HEK293 (cell line): ENCODE results near the gene DHX16.

Experiments
- CTCF ChIA-PET: fragments of 350-600 bp; formaldehyde crosslinking; extraction: SDS; loops from one replicate; lab custom pipeline; 2021; ENCODE audit warnings: antibody characterized with exemption; lab: Yijun Ruan, JAX
- POLR2A ChIA-PET: fragments of 300-600 bp; formaldehyde crosslinking; extraction: SDS; loops from one replicate; lab custom pipeline; 2020; ENCODE audit warnings: antibody characterized with exemption, inconsistent platforms; lab: Yijun Ruan, JAX
- H3K27ac ChIP-seq: fragments of 200-500 bp; sonication (Bioruptor generic); 2 replicates; pipeline ENCODE4 v1.5.1; 2014; ENCODE audit warnings: low read depth, low read length, control low read depth, inconsistent platforms; ENCODE audit errors: extremely low read depth
- H3K36me3 ChIP-seq, 2 experiments: fragments of 200-500 bp in 1 of 2; sonication (Bioruptor generic) in 1 of 2; 1 replicate in 1 of 2; 2 replicates in 1 of 2; pipeline ENCODE4 v1.5.1; 2014 to 2017; ENCODE audit warnings: inconsistent platforms in 2 of 2, low read length in 2 of 2; ENCODE audit not compliant: control insufficient read depth in 2 of 2, insufficient read depth in 1 of 2
- H3K4me1 ChIP-seq: fragments of 200-500 bp; sonication (Bioruptor generic); 2 replicates; pipeline ENCODE4 v1.5.1; 2014; ENCODE audit warnings: mild to moderate bottlenecking, low read length, inconsistent platforms; ENCODE audit not compliant: control insufficient read depth, insufficient read depth
- H3K4me3 ChIP-seq: 2 replicates; pipeline ENCODE4 v1.5.1; 2011; ENCODE audit warnings: low read depth, mild to moderate bottlenecking, control low read depth, low read length, moderate library complexity
- H3K9me3 ChIP-seq: fragments of 200-500 bp; sonication (Bioruptor generic); 2 replicates; pipeline ENCODE4 v1.5.1; 2014; ENCODE audit warnings: low read depth, low read length, inconsistent platforms; ENCODE audit not compliant: control insufficient read depth, insufficient read depth
- WT1 ChIP-seq: fragments of 450-650 bp; formaldehyde crosslinking; IDR thresholded peaks from 2 replicates; pipeline ENCODE4 v1.5.1; 2016; ENCODE audit warnings: missing biosample characterization, missing genetic modification characterization
- ZBTB20 ChIP-seq: fragments of 450-650 bp; formaldehyde crosslinking; IDR thresholded peaks from 2 replicates; pipeline ENCODE4 v1.5.1; 2016; ENCODE audit warnings: missing biosample characterization, missing genetic modification characterization
- ZNF121 ChIP-seq: fragments of 450-650 bp; formaldehyde crosslinking; IDR thresholded peaks from 2 replicates; pipeline ENCODE4 v1.5.1; 2016; ENCODE audit warnings: missing biosample characterization, missing genetic modification characterization
- ZNF16 ChIP-seq: fragments of 450-650 bp; formaldehyde crosslinking; IDR thresholded peaks from 2 replicates; pipeline ENCODE4 v1.5.1; 2016; ENCODE audit warnings: low read depth, missing biosample characterization, missing genetic modification characterization
- ZNF174 ChIP-seq: fragments of 450-650 bp; formaldehyde crosslinking; IDR thresholded peaks from 2 replicates; pipeline ENCODE4 v1.5.0; 2017; ENCODE audit warnings: missing biosample characterization, mild to moderate bottlenecking, missing genetic modification characterization
- ZNF292 ChIP-seq: fragments of 450-650 bp; formaldehyde crosslinking; IDR thresholded peaks from 2 replicates; pipeline ENCODE4 v1.5.1; 2016; ENCODE audit warnings: low read depth, missing biosample characterization, missing genetic modification characterization, borderline replicate concordance
- ZNF391 ChIP-seq: fragments of 450-650 bp; formaldehyde crosslinking; IDR thresholded peaks from 2 replicates; pipeline ENCODE4 v1.5.1; 2016; ENCODE audit warnings: low read depth, missing biosample characterization, missing genetic modification characterization, borderline replicate concordance
- ZNF664 ChIP-seq: fragments of 450-650 bp; formaldehyde crosslinking; IDR thresholded peaks from 2 replicates; pipeline ENCODE4 v1.5.1; 2016; ENCODE audit warnings: missing biosample characterization, missing genetic modification characterization
- ZNF776 ChIP-seq: fragments of 450-650 bp; formaldehyde crosslinking; IDR thresholded peaks from 2 replicates; pipeline ENCODE4 v1.5.0; 2017; ENCODE audit warnings: missing biosample characterization, missing genetic modification characterization, borderline replicate concordance
- ZSCAN23 ChIP-seq: fragments of 450-650 bp; formaldehyde crosslinking; IDR thresholded peaks from 2 replicates; pipeline ENCODE4 v1.5.1; 2016; ENCODE audit warnings: missing biosample characterization, missing genetic modification characterization
- ZXDB ChIP-seq: fragments of 450-650 bp; formaldehyde crosslinking; IDR thresholded peaks from 2 replicates; pipeline ENCODE4 v1.5.1; 2016; ENCODE audit warnings: missing biosample characterization, missing genetic modification characterization
- TF ChIP-seq, protein P1 (sequence below): fragments of 450-650 bp; formaldehyde crosslinking; IDR thresholded peaks from 2 replicates; pipeline ENCODE4 v1.5.1; 2017; ENCODE audit warnings: missing biosample characterization, missing genetic modification characterization
- TF ChIP-seq, protein P2 (sequence below): fragments of 450-650 bp; formaldehyde crosslinking; IDR thresholded peaks from 2 replicates; pipeline ENCODE4 v1.5.1; 2016; ENCODE audit warnings: missing biosample characterization, missing genetic modification characterization
- TF ChIP-seq, protein P3 (sequence below): fragments of 450-650 bp; formaldehyde crosslinking; IDR thresholded peaks from 2 replicates; pipeline ENCODE4 v1.5.1; 2016; ENCODE audit warnings: missing biosample characterization, missing genetic modification characterization
- TF ChIP-seq, protein P4 (sequence below): fragments of 450-650 bp; formaldehyde crosslinking; IDR thresholded peaks from 2 replicates; pipeline ENCODE4 v1.5.1; 2016; ENCODE audit warnings: missing biosample characterization, missing genetic modification characterization
- TF ChIP-seq, protein P5 (sequence below): fragments of 450-650 bp; formaldehyde crosslinking; IDR thresholded peaks from 2 replicates; pipeline ENCODE4 v1.5.1; 2016; ENCODE audit warnings: missing biosample characterization, missing genetic modification characterization
- TF ChIP-seq, protein P6 (sequence below): fragments of 450-650 bp; formaldehyde crosslinking; IDR thresholded peaks from 2 replicates; pipeline ENCODE4 v1.5.1; 2016; ENCODE audit warnings: missing biosample characterization, missing genetic modification characterization
- TF ChIP-seq, protein P7 (sequence below): fragments of 450-650 bp; formaldehyde crosslinking; IDR thresholded peaks from 2 replicates; pipeline ENCODE4 v1.5.1; 2016; ENCODE audit warnings: missing biosample characterization, missing genetic modification characterization

DHX16 gene

DNA sequence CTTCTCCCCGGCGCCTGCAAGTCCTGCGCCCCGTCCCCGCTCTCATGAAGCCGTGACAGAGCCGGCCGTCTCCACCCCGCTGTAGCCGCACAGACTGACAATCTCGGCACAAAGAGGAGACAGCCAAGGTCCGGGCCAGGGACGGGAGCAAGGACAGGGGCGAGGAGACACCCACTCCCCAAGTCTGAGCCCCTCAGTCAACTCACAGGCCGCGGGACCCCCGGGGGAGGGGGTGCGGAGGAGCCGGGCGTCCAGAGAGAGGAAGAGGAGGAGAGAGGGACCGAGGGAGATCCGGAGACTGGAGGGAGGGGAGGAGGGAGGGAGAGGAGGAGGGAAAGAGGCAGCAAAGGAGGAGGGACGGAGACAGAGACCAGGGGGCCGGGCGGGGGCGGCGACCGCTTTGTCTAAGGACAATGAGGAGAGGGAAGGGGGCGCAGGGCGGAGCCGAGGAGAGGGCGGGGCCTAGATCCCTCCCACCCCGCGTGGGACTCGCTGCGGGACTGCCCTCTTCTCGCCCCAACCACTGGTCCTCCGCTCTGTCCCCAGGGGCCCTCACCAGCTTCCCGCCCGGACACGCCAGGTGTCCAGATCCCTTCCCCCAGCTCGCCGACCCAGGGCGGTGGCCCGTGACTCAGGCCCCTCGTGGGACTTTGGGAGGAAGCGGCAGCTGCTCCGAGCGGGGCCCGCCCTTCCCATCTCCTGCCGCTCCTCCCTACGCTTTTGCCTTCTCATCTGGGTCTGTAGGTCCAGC, 14.3 kb upstream of the DHX16 start:
- CTCF ChIA-PET: interaction anchor here (0.7 to 3.4 kb wide), 8 partner anchors 8 to 44 kb away, joined by 3 to 30 read pairs (median 4); partner anchors contain the start of genes DHX16 and MDC1
- POLR2A ChIA-PET: interaction anchor here (0.6 to 14.5 kb wide), 11 partner anchors 8 to 410 kb away, joined by 3 to 235 read pairs (median 4); partner anchors contain the start of genes IER3, MDC1 and TUBB
- Histone ChIP-seq H3K36me3 (peaks cover 0 to 6% of the 10 kb centered on the region in 2 experiments; a peak in 2 of 3 replicates), H3K27ac (peak overlapping the region; percentile 94), H3K4me1 (peaks cover 31% of the 10 kb centered on the region), H3K9me3 (no peaks in the 10 kb centered on the region), H3K4me3 (peak overlapping the region; percentile 52)
- TF ChIP-seq, protein P1, sequence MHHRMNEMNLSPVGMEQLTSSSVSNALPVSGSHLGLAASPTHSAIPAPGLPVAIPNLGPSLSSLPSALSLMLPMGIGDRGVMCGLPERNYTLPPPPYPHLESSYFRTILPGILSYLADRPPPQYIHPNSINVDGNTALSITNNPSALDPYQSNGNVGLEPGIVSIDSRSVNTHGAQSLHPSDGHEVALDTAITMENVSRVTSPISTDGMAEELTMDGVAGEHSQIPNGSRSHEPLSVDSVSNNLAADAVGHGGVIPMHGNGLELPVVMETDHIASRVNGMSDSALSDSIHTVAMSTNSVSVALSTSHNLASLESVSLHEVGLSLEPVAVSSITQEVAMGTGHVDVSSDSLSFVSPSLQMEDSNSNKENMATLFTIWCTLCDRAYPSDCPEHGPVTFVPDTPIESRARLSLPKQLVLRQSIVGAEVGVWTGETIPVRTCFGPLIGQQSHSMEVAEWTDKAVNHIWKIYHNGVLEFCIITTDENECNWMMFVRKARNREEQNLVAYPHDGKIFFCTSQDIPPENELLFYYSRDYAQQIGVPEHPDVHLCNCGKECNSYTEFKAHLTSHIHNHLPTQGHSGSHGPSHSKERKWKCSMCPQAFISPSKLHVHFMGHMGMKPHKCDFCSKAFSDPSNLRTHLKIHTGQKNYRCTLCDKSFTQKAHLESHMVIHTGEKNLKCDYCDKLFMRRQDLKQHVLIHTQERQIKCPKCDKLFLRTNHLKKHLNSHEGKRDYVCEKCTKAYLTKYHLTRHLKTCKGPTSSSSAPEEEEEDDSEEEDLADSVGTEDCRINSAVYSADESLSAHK (tag by site-specific recombination): peak; percentile 7; the same call in 1 of the 2 replicates
- TF ChIP-seq, protein P2, sequence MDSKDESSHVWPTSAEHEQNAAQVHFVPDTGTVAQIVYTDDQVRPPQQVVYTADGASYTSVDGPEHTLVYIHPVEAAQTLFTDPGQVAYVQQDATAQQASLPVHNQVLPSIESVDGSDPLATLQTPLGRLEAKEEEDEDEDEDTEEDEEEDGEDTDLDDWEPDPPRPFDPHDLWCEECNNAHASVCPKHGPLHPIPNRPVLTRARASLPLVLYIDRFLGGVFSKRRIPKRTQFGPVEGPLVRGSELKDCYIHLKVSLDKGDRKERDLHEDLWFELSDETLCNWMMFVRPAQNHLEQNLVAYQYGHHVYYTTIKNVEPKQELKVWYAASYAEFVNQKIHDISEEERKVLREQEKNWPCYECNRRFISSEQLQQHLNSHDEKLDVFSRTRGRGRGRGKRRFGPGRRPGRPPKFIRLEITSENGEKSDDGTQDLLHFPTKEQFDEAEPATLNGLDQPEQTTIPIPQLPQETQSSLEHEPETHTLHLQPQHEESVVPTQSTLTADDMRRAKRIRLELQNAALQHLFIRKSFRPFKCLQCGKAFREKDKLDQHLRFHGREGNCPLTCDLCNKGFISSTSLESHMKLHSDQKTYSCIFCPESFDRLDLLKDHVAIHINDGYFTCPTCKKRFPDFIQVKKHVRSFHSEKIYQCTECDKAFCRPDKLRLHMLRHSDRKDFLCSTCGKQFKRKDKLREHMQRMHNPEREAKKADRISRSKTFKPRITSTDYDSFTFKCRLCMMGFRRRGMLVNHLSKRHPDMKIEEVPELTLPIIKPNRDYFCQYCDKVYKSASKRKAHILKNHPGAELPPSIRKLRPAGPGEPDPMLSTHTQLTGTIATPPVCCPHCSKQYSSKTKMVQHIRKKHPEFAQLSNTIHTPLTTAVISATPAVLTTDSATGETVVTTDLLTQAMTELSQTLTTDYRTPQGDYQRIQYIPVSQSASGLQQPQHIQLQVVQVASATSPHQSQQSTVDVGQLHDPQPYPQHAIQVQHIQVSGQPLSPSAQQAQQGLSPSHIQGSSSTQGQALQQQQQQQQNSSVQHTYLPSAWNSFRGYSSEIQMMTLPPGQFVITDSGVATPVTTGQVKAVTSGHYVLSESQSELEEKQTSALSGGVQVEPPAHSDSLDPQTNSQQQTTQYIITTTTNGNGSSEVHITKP (tag by site-specific recombination): peak; percentile 81
- TF ChIP-seq ZSCAN23 (peak; percentile 55), ZNF391 (tag by site-specific recombination) (peak; percentile 69; the same call in 1 of the 2 replicates), ZNF174 (no peak), ZNF664 (tag by site-specific recombination) (no peak), ZXDB (tag by site-specific recombination) (peak; percentile 74; the same call in 1 of the 2 replicates), ZBTB20 (tag by site-specific recombination) (0 out of 2 replicates have a peak, but pooled peaks have one; percentile 49), ZNF292 (tag by site-specific recombination) (no peak), ZNF16 (tag by site-specific recombination) (no peak), ZNF121 (tag by site-specific recombination) (no peak), ZNF776 (tag by site-specific recombination) (no peak), WT1 (peak; percentile 82)
- TF ChIP-seq, protein P3, sequence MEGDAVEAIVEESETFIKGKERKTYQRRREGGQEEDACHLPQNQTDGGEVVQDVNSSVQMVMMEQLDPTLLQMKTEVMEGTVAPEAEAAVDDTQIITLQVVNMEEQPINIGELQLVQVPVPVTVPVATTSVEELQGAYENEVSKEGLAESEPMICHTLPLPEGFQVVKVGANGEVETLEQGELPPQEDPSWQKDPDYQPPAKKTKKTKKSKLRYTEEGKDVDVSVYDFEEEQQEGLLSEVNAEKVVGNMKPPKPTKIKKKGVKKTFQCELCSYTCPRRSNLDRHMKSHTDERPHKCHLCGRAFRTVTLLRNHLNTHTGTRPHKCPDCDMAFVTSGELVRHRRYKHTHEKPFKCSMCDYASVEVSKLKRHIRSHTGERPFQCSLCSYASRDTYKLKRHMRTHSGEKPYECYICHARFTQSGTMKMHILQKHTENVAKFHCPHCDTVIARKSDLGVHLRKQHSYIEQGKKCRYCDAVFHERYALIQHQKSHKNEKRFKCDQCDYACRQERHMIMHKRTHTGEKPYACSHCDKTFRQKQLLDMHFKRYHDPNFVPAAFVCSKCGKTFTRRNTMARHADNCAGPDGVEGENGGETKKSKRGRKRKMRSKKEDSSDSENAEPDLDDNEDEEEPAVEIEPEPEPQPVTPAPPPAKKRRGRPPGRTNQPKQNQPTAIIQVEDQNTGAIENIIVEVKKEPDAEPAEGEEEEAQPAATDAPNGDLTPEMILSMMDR (tag by site-specific recombination): peak; percentile 4; the same call in 1 of the 2 replicates
- TF ChIP-seq, protein P4, sequence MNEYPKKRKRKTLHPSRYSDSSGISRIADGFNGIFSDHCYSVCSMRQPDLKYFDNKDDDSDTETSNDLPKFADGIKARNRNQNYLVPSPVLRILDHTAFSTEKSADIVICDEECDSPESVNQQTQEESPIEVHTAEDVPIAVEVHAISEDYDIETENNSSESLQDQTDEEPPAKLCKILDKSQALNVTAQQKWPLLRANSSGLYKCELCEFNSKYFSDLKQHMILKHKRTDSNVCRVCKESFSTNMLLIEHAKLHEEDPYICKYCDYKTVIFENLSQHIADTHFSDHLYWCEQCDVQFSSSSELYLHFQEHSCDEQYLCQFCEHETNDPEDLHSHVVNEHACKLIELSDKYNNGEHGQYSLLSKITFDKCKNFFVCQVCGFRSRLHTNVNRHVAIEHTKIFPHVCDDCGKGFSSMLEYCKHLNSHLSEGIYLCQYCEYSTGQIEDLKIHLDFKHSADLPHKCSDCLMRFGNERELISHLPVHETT (tag by site-specific recombination): no peak; the same call in none of the 2 replicates
- TF ChIP-seq, protein P5, sequence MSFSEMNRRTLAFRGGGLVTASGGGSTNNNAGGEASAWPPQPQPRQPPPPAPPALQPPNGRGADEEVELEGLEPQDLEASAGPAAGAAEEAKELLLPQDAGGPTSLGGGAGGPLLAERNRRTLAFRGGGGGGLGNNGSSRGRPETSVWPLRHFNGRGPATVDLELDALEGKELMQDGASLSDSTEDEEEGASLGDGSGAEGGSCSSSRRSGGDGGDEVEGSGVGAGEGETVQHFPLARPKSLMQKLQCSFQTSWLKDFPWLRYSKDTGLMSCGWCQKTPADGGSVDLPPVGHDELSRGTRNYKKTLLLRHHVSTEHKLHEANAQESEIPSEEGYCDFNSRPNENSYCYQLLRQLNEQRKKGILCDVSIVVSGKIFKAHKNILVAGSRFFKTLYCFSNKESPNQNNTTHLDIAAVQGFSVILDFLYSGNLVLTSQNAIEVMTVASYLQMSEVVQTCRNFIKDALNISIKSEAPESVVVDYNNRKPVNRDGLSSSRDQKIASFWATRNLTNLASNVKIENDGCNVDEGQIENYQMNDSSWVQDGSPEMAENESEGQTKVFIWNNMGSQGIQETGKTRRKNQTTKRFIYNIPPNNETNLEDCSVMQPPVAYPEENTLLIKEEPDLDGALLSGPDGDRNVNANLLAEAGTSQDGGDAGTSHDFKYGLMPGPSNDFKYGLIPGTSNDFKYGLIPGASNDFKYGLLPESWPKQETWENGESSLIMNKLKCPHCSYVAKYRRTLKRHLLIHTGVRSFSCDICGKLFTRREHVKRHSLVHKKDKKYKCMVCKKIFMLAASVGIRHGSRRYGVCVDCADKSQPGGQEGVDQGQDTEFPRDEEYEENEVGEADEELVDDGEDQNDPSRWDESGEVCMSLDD (tag by site-specific recombination): peak; percentile 90; the same call in 1 of the 2 replicates
- TF ChIP-seq, protein P6, sequence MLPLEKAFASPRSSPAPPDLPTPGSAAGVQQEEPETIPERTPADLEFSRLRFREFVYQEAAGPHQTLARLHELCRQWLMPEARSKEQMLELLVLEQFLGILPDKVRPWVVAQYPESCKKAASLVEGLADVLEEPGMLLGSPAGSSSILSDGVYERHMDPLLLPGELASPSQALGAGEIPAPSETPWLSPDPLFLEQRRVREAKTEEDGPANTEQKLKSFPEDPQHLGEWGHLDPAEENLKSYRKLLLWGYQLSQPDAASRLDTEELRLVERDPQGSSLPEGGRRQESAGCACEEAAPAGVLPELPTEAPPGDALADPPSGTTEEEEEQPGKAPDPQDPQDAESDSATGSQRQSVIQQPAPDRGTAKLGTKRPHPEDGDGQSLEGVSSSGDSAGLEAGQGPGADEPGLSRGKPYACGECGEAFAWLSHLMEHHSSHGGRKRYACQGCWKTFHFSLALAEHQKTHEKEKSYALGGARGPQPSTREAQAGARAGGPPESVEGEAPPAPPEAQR: no peak
- TF ChIP-seq, protein P7, sequence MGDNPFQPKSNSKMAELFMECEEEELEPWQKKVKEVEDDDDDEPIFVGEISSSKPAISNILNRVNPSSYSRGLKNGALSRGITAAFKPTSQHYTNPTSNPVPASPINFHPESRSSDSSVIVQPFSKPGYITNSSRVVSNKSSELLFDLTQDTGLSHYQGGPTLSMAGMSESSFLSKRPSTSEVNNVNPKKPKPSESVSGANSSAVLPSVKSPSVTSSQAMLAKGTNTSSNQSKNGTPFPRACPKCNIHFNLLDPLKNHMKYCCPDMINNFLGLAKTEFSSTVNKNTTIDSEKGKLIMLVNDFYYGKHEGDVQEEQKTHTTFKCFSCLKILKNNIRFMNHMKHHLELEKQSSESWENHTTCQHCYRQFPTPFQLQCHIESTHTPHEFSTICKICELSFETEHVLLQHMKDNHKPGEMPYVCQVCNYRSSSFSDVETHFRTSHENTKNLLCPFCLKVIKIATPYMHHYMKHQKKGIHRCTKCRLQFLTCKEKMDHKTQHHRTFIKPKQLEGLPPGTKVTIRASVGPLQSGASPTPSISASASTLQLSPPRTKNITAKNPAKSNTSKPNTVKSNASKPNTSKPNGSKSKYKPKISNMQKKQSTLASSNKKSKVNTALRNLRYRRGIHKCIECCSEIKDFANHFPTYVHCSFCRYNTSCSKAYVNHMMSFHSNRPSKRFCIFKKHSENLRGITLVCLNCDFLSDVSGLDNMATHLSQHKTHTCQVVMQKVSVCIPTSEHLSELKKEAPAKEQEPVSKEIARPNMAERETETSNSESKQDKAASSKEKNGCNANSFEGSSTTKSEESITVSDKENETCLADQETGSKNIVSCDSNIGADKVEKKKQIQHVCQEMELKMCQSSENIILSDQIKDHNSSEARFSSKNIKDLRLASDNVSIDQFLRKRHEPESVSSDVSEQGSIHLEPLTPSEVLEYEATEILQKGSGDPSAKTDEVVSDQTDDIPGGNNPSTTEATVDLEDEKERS (tag by site-specific recombination): no peak
